ENCODE measurements around the gene MYO15B.
"Not testable (repeated sequence)": the region's sequence is repeated elsewhere in the genome, so short reads cannot be mapped to it uniquely, and the experiment has no call there.

MYO15B gene

DNA sequence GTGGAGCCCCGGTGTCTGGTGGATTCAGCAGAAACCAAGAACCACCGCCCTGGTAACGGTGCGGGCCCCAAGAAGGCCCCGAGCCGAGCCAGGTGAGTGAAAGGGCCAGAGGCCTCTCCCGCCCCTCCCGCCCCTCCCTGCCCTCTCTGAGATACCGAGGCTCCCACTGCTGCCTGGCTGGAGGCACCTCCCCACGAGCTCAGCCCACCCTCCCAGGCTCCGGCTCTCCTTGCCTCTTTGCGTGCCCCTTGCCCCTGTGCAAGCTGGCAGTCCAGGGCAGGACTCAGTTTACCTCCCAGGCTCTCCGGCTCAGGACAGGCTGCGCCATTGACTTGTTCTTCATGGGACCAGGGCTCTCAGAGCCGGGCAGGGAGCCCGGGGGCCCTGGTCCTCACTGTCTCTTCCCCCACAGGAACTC lies 14.1 kb upstream of the MYO15B start:
- TF ChIP-seq, protein P1, sequence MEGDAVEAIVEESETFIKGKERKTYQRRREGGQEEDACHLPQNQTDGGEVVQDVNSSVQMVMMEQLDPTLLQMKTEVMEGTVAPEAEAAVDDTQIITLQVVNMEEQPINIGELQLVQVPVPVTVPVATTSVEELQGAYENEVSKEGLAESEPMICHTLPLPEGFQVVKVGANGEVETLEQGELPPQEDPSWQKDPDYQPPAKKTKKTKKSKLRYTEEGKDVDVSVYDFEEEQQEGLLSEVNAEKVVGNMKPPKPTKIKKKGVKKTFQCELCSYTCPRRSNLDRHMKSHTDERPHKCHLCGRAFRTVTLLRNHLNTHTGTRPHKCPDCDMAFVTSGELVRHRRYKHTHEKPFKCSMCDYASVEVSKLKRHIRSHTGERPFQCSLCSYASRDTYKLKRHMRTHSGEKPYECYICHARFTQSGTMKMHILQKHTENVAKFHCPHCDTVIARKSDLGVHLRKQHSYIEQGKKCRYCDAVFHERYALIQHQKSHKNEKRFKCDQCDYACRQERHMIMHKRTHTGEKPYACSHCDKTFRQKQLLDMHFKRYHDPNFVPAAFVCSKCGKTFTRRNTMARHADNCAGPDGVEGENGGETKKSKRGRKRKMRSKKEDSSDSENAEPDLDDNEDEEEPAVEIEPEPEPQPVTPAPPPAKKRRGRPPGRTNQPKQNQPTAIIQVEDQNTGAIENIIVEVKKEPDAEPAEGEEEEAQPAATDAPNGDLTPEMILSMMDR (IDR thresholded peaks at IDR 0.05; ENCODE audit: low read depth, low read length), result no peak
- H3K4me3 ChIP-seq (ENCODE audit: low read depth, low read length), result no peak overlapping the region

- TF ChIP-seq, protein P1 (IDR thresholded peaks at IDR 0.05; ENCODE audit: low read depth, low read length), result no peak
Observed at GRCh38 chr17:75573994-75574393, 13.6 kb upstream of the MYO15B start.

GRCh38 chr17:75574404-75575036 lies 13.1 kb upstream of the MYO15B start:
- no peak overlapping the region for H3K4me3 ChIP-seq (ENCODE audit: low read depth, low read length)
- TF ChIP-seq, protein P1 (IDR thresholded peaks at IDR 0.05; ENCODE audit: low read depth, low read length), result no peak

More at GRCh38 chr17:75573994-75574393, 13.6 kb upstream of the MYO15B start:
- no peak overlapping the region for H3K4me3 ChIP-seq (ENCODE audit: low read depth, low read length)

DNA sequence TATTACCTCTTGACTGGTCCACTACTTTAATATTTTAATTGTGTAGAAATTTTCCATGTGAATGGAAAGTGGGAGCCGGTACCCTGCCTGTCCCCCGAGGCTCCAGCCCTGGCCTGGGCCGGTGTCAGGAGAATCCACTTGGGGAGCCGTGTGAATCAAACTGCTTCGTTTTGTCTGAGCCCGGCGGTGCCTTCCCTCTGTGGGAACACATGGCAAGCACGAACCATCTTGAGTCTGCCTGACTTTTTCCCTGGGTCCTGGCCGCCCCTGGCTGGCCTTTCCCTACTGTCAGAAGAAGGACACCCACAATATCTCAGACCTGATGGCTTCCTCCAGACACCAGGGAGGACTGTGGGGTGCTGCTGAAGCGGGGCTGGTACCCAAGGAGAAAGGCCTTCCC lies 12.4 kb upstream of the MYO15B start:
- no peak overlapping the region for H3K4me3 ChIP-seq (ENCODE audit: low read depth, low read length)
- TF ChIP-seq, protein P1 (IDR thresholded peaks at IDR 0.05; ENCODE audit: low read depth, low read length), result no peak

GRCh38 chr17:75575728-75576127 lies 11.9 kb upstream of the MYO15B start:
- TF ChIP-seq, protein P1 (IDR thresholded peaks at IDR 0.05; ENCODE audit: low read depth, low read length), result no peak
- no peak overlapping the region for H3K4me3 ChIP-seq (ENCODE audit: low read depth, low read length)

- TF ChIP-seq, protein P1 (IDR thresholded peaks at IDR 0.05; ENCODE audit: low read depth, low read length), result no peak
- no peak overlapping the region for H3K4me3 ChIP-seq (ENCODE audit: low read depth, low read length)
Observed at GRCh38 chr17:75576661-75577060, 10.9 kb upstream of the MYO15B start.

DNA sequence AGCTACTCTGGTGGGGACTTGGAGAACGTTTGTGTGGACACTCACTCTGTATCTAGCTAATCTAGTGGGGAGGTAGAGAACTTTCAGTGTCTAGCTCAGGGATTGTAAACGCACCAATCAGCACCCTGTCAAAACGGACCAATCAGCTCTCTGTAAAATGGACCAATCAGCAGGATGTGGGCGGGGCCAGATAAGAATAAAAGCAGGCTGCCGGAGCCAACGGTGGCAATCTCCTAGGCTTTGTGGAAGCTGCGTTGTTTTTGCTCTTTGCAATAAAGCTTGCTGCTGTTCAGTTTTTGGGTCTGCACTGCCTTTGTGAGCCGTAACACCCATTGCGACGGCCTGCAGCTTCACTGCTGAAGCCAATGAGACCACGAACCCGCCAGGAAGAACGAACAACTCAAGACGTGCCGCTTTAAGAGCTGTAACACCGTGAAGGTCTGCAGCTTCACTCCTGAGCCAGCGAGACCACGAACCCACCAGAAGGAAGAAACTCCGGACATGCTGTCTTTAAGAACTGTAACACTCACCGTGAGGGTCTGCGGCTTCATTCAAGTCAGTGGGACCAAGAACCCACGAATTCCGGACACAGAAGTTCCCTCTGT lies 6.4 kb upstream of the MYO15B start:
- H3K4me3 ChIP-seq (ENCODE audit: low read depth, low read length), result not testable (repeated sequence)

GRCh38 chr17:75583197-75583596 lies 4.4 kb upstream of the MYO15B start:
- H3K4me3 ChIP-seq (ENCODE audit: low read depth, low read length), result not testable (repeated sequence)

All from WI38 (cell line).